H1 (cell line): ENCODE results near the gene PIMREG. TPM values are rescaled to one million over a fixed set of nuclear protein-coding genes. Genes with fewer than 3 reads are reported as not detected.

Source experiments
- CTCF ChIA-PET: fragments of 300-600 bp; sonication (Branson Sonifier 250); formaldehyde crosslinking; loops from one replicate; lab custom pipeline; 2021; ENCODE audit not compliant: partially characterized antibody; lab: Charles Lee
- POLR2A ChIA-PET: fragments of 300-600 bp; sonication (Branson Sonifier 250); formaldehyde crosslinking; loops from one replicate; lab custom pipeline; 2021; ENCODE audit warnings: inconsistent platforms; ENCODE audit not compliant: partially characterized antibody; lab: Charles Lee
- DNase-seq, 2 experiments: peaks; one replicate each; pipeline versions ENCODE4 v3.0.0 to v3.0.0-alpha.2; 2010 to 2022; ENCODE audit warnings: low spot score in 2 of 2, low read depth in 1 of 2, mixed read lengths in 1 of 2
- FAIRE-seq: peaks from 2 replicates; lab custom pipeline; 2011; peaks lifted over from hg19 to GRCh38; lab: Jason Lieb, UNC
- H2AFZ ChIP-seq: 2 replicates; pipeline ENCODE4 v1.8.1; 2012; ENCODE audit warnings: low read length, inconsistent platforms
- H2AK5ac ChIP-seq: 2 replicates; pipeline ENCODE4 v1.6.1; 2013; ENCODE audit warnings: low read depth, low read length
- H2BK120ac ChIP-seq: replicated peaks from 2 replicates; pipeline ENCODE3; 2013; ENCODE audit warnings: low read depth, low read length, inconsistent platforms
- H2BK12ac ChIP-seq: 2 replicates; pipeline ENCODE4 v1.6.1; 2013; ENCODE audit warnings: low read depth, low read length
- H2BK15ac ChIP-seq: 2 replicates; pipeline ENCODE4 v1.6.1; 2013; ENCODE audit warnings: low read length
- H2BK20ac ChIP-seq: 2 replicates; pipeline ENCODE4 v1.6.1; 2013; ENCODE audit warnings: low read length
- H2BK5ac ChIP-seq: 2 replicates; pipeline ENCODE4 v1.6.1; 2013; ENCODE audit warnings: low read depth, low read length
- H3K14ac ChIP-seq: 2 replicates; pipeline ENCODE4 v1.6.1; 2013; ENCODE audit warnings: inconsistent platforms; ENCODE audit not compliant: insufficient read length
- H3K18ac ChIP-seq: 2 replicates; pipeline ENCODE4 v1.6.1; 2013; ENCODE audit warnings: low read length; ENCODE audit errors: extremely low read depth
- H3K23ac ChIP-seq: 2 replicates; pipeline ENCODE4 v1.6.1; 2013; ENCODE audit warnings: inconsistent platforms; ENCODE audit not compliant: insufficient read length
- H3K23me2 ChIP-seq: 2 replicates; pipeline ENCODE4 v1.6.1; 2013; ENCODE audit warnings: low read depth, low read length
- H3K27ac ChIP-seq: 2 replicates; pipeline ENCODE4 v1.6.1; 2011; ENCODE audit warnings: low read depth, low read length, inconsistent platforms
- H3K27me3 ChIP-seq, 4 experiments: replicated peaks in 1 of 4; 1 replicate in 1 of 4; 2 replicates in 3 of 4; pipeline versions ENCODE4 v1.6.1 to v1.8.1; 2011 to 2013; ENCODE audit warnings: low read length in 3 of 4, mild to moderate bottlenecking in 3 of 4, inconsistent platforms in 2 of 4, mixed read lengths in 2 of 4, moderate library complexity in 1 of 4; ENCODE audit not compliant: control insufficient read depth in 3 of 4, insufficient read depth in 3 of 4; ENCODE audit errors: extremely low read depth in 1 of 4
- H3K36me3 ChIP-seq, 4 experiments: 2 replicates each; pipeline versions ENCODE4 v1.6.1 to v1.8.1; 2011 to 2013; ENCODE audit warnings: mild to moderate bottlenecking in 4 of 4, low read length in 3 of 4, moderate library complexity in 2 of 4, control low read depth in 1 of 4, inconsistent platforms in 1 of 4; ENCODE audit not compliant: insufficient read depth in 4 of 4, control insufficient read depth in 2 of 4
- H3K4ac ChIP-seq: replicated peaks from 2 replicates; pipeline ENCODE3; 2013; ENCODE audit warnings: low read length, low read depth, mixed read lengths, inconsistent platforms; ENCODE audit not compliant: insufficient read length
- H3K4me1 ChIP-seq, 4 experiments: replicated peaks in 1 of 4; 1 replicate in 1 of 4; 2 replicates in 3 of 4; pipeline versions ENCODE4 v1.6.1 to v1.8.1; 2011 to 2013; ENCODE audit warnings: low read length in 3 of 4, inconsistent platforms in 2 of 4, mixed read lengths in 1 of 4; ENCODE audit not compliant: insufficient read depth in 4 of 4, control insufficient read depth in 3 of 4
- H3K4me2 ChIP-seq, 2 experiments: 2 replicates each; pipeline versions ENCODE4 v1.6.1 to v1.8.1; 2011 to 2013; ENCODE audit warnings: low read depth in 2 of 2, low read length in 2 of 2, control low read depth in 1 of 2, inconsistent platforms in 1 of 2, mild to moderate bottlenecking in 1 of 2; ENCODE audit not compliant: insufficient read depth in 1 of 2
- H3K4me3 ChIP-seq, 4 experiments: fragments of 200-600, 300-600 bp in 1 of 4; sonication (generic), shearing (Covaris generic), sonication (Bioruptor Twin) in 1 of 4; 2 replicates each; pipeline versions ENCODE4 v1.5.1 to v1.8.1; 2011 to 2016; ENCODE audit warnings: low read length in 4 of 4, low read depth in 3 of 4, control low read depth in 2 of 4, inconsistent platforms in 2 of 4, mild to moderate bottlenecking in 2 of 4, mixed read lengths in 1 of 4, moderate library complexity in 1 of 4; ENCODE audit not compliant: insufficient read depth in 2 of 4; ENCODE audit errors: extremely low read depth in 1 of 4
- H3K56ac ChIP-seq: replicated peaks from 2 replicates; pipeline ENCODE3; 2013; ENCODE audit warnings: low read depth, mild to moderate bottlenecking, mixed read lengths, low read length, inconsistent platforms; ENCODE audit not compliant: insufficient read length
- H3K79me1 ChIP-seq: 2 replicates; pipeline ENCODE4 v1.6.1; 2013; ENCODE audit warnings: low read depth, low read length, control low read depth
- H3K79me2 ChIP-seq, 2 experiments: 2 replicates each; pipeline versions ENCODE4 v1.6.1 to v1.8.1; 2012 to 2013; ENCODE audit warnings: low read length in 2 of 2, mild to moderate bottlenecking in 2 of 2, inconsistent platforms in 1 of 2; ENCODE audit not compliant: insufficient read depth in 2 of 2, control insufficient read depth in 1 of 2
- H3K9ac ChIP-seq, 4 experiments: replicated peaks in 1 of 4; 1 replicate in 1 of 4; 2 replicates in 3 of 4; pipeline versions ENCODE4 v1.6.1 to v1.8.1; 2011 to 2013; ENCODE audit warnings: low read depth in 3 of 4, low read length in 3 of 4, control low read depth in 2 of 4, mild to moderate bottlenecking in 2 of 4, moderate library complexity in 2 of 4, inconsistent platforms in 1 of 4; ENCODE audit errors: extremely low read depth in 1 of 4
- H3K9me3 ChIP-seq, 2 experiments: 2 replicates each; pipeline versions ENCODE4 v1.6.1 to v1.8.1; 2012 to 2013; ENCODE audit warnings: mild to moderate bottlenecking in 2 of 2, moderate library complexity in 2 of 2, control low read depth in 1 of 2, inconsistent platforms in 1 of 2, low read depth in 1 of 2, low read length in 1 of 2, mixed read lengths in 1 of 2; ENCODE audit not compliant: insufficient read depth in 2 of 2
- H4K20me1 ChIP-seq, 2 experiments: replicated peaks in 1 of 2; 2 replicates each; pipeline versions ENCODE3 to v1.8.1; 2011 to 2013; ENCODE audit warnings: inconsistent platforms in 2 of 2, low read length in 2 of 2, mild to moderate bottlenecking in 1 of 2; ENCODE audit not compliant: insufficient read depth in 2 of 2, control insufficient read depth in 1 of 2
- H4K5ac ChIP-seq: 2 replicates; pipeline ENCODE4 v1.6.1; 2013; ENCODE audit warnings: low read length, low read depth, mixed read lengths, inconsistent platforms; ENCODE audit not compliant: insufficient read length
- H4K8ac ChIP-seq: 2 replicates; pipeline ENCODE4 v1.8.0; 2013; ENCODE audit warnings: mild to moderate bottlenecking, moderate library complexity, low read length, inconsistent platforms; ENCODE audit not compliant: insufficient read depth; ENCODE audit errors: extremely low read depth
- H4K91ac ChIP-seq: replicated peaks from 2 replicates; pipeline ENCODE3; 2013; ENCODE audit warnings: low read length, mixed read lengths, inconsistent platforms; ENCODE audit not compliant: insufficient read length
- ASH2L ChIP-seq: fragments of 200-600, 300-600 bp; sonication (generic); IDR thresholded peaks from one replicate; pipeline ENCODE4 v1.7.1; 2017; ENCODE audit warnings: low read length
- BCL11A ChIP-seq, 2 experiments: IDR thresholded peaks; one replicate each; pipeline ENCODE4 v1.6.1; 2011; ENCODE audit warnings: low read depth in 2 of 2, low read length in 2 of 2, mild to moderate bottlenecking in 2 of 2
- CHD1 ChIP-seq: IDR thresholded peaks from 2 replicates; pipeline ENCODE4 v1.6.1; 2012; ENCODE audit warnings: low read depth, low read length, improper control_type of control experiment
- EP300 ChIP-seq, 2 experiments: IDR thresholded peaks; 1 replicate in 1 of 2; 2 replicates in 1 of 2; pipeline ENCODE4 v1.6.1; 2011 to 2012; ENCODE audit warnings: low read depth in 2 of 2, low read length in 2 of 2, mild to moderate bottlenecking in 2 of 2, borderline replicate concordance in 1 of 2, inconsistent platforms in 1 of 2, moderate library complexity in 1 of 2
- JUN ChIP-seq: IDR thresholded peaks from 2 replicates; pipeline ENCODE4 v1.6.1; 2011; ENCODE audit warnings: low read depth, mild to moderate bottlenecking, improper control_type of control experiment, low read length
- KDM4A ChIP-seq: IDR thresholded peaks from one replicate; pipeline ENCODE4 v1.7.1; 2012; ENCODE audit warnings: low read depth, mild to moderate bottlenecking, moderate library complexity, low read length, inconsistent platforms; ENCODE audit not compliant: severe bottlenecking
- PHF8 ChIP-seq: fragments of 200-600 bp; sonication (generic); conservative IDR thresholded peaks from 2 replicates; pipeline ENCODE4 v1.7.1; 2012; ENCODE audit warnings: low read depth, mild to moderate bottlenecking, inconsistent platforms, low read length, moderate library complexity
- POLR2A ChIP-seq, 2 experiments: IDR thresholded peaks; 1 replicate in 1 of 2; 2 replicates in 1 of 2; pipeline ENCODE4 v1.6.1; 2011; ENCODE audit warnings: low read depth in 2 of 2, low read length in 2 of 2, mild to moderate bottlenecking in 2 of 2; ENCODE audit errors: control extremely low read depth in 1 of 2
- SP1 ChIP-seq: IDR thresholded peaks from 2 replicates; pipeline ENCODE4 v1.6.1; 2011; ENCODE audit warnings: low read depth, low read length
- SP4 ChIP-seq: IDR thresholded peaks from 2 replicates; pipeline ENCODE4 v1.6.1; 2012; ENCODE audit warnings: low read length, inconsistent platforms
- ZNF274 ChIP-seq: IDR thresholded peaks from 2 replicates; pipeline ENCODE4 v1.7.0; 2012; ENCODE audit warnings: low read length, borderline replicate concordance; ENCODE audit errors: extremely low read depth
- WGBS, 2 experiments: shearing (Covaris generic) in 1 of 2; methylation state at CpG; one replicate each; pipeline versions ENCODE4 v1.1.6 to v1.1.7; 2013 to 2015; ENCODE audit warnings: low lambda C conversion rate in 2 of 2, mixed read lengths in 2 of 2, inconsistent platforms in 1 of 2, low coverage in 1 of 2, missing lambda C conversion rate in 1 of 2; ENCODE audit not compliant: insufficient replicate concordance in 2 of 2, insufficient coverage in 1 of 2, insufficient read length in 1 of 2; ENCODE audit errors: extremely low coverage in 1 of 2, missing lambda C conversion rate in 1 of 2; 5-methylcytosine and 5-hydroxymethylcytosine counted together
- polyA plus RNA-seq, 7 experiments: library from polyadenylated mRNA; depleted of rRNA in 3 of 7; stranded (reverse) in 5 of 7; unstranded in 2 of 7; fragments of >200 nt in 5 of 7; fragments of 200-250 nt in 2 of 7; gene quantifications; 1 replicate in 5 of 7; 2 replicates in 1 of 7; 4 replicates in 1 of 7; pipeline versions ENCODE4 v1.2.1 to v1.2.3, GENCODE V29; 2011 to 2013; ENCODE audit warnings: missing spikeins in 2 of 7, mixed read lengths in 2 of 7
- total RNA-seq: library from RNA; stranded (reverse); fragmentation: NEBNext Ultra II Directional; extraction: Animal tissue kit (Norgen Biotek cat#: 25700); gene quantifications from 2 replicates; pipeline ENCODE4 v1.2.1, GENCODE V29; 2021
- TF ChIP-seq, protein P1 (sequence below): IDR thresholded peaks from 2 replicates; pipeline ENCODE4 v1.6.1; 2012; ENCODE audit warnings: inconsistent platforms

Gene PIMREG
- total and polyA plus RNA-seq, 2 of the 8 experiments (the other 6 are each of a cell fraction or from before 2014, with no cell fraction given): 133 to 148 TPM

DNA sequence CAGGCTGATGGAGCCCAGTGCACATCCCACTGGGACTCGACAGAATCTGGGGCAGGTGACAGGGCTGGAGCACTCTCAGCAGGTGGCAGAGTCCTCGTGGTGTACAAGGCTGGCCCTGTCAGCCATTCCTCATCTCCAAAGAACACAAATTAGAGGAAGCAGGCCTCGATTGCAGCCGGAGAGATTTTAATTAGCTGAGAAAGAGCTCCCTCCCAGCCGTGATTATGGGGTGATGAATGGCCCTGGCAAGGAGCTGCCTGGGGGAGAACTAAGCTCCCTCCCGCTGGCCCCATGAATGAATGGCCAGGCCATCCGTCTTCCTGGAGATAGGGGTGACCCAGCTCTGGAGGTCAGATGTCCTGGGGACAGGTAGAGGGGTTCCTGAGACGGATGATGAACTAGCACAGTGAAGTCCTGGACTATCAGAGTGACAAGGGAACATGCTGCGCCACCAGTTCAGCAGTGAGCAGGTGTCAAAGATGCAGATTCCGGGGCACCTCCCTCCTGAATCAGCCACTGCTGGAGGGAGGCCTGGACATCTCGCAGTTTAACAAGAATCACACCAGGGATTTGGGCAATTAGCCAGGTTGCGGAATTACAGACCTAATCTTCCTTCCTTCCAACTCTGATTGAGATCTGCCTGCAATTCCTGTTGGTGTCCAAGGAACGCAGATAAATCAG lies 35.5 kb downstream of the PIMREG start:
- Histone ChIP-seq H3K4me1 (0 out of 7 replicates have a peak, but pooled peaks cover 0 to 2% (median 1%) of the 10 kb centered on the region in 4 experiments), H3K9ac (no peak overlapping the region), H2BK20ac (no peak overlapping the region), H2BK5ac (no peak overlapping the region), H4K91ac (peak overlapping the region; percentile 47), H3K36me3 (no peaks in the 10 kb centered on the region), H2BK15ac (peak overlapping the region; percentile 29; the same call in 1 of the 2 replicates), H2BK12ac (0 out of 2 replicates have a peak overlapping the region, but pooled peaks have one; percentile 27), H3K27ac (no peak overlapping the region), H3K56ac (no peak overlapping the region), H3K4me3 (no peak overlapping the region), H4K20me1 (no peaks in the 10 kb centered on the region), H3K14ac (no peak overlapping the region), H3K79me1 (no peaks in the 10 kb centered on the region), H2AFZ (no peak overlapping the region), H3K23me2 (no peaks in the 10 kb centered on the region), H3K79me2 (no peaks in the 10 kb centered on the region), H3K4me2 (no peak overlapping the region), H3K4ac (no peak overlapping the region), H3K9me3 (no peaks in the 10 kb centered on the region), H3K23ac (no peak overlapping the region), H2AK5ac (no peak overlapping the region), H4K8ac (no peak overlapping the region), H4K5ac (no peak overlapping the region), H2BK120ac (no peak overlapping the region), H3K18ac (no peak overlapping the region; the same call in 1 of the 2 replicates), H3K27me3 (no peaks in the 10 kb centered on the region)
- POLR2A ChIA-PET: no interaction called here
- 86% methylated on average over 13 of the region's 13 CpGs; no CpG with 5 or more reads in 1 of the 2 experiments for WGBS, 2 experiments
- DNase-seq: no peak
- CTCF ChIA-PET: interaction anchor here (0.7 to 1.9 kb wide), 11 partner anchors 11 to 127 kb away, joined by 3 to 10 read pairs (median 3); no protein-coding TSS in a partner anchor
- no peak for FAIRE-seq
- TF ChIP-seq ZNF274: no peak
- no peak for TF ChIP-seq BCL11A (IDR thresholded peaks at IDR 0.05; ENCODE audit: low read depth in 2 of 2, low read length in 2 of 2)
- TF ChIP-seq JUN: no peak
- TF ChIP-seq KDM4A: no peak
- TF ChIP-seq SP1: no peak
- no peak for TF ChIP-seq CHD1
- TF ChIP-seq PHF8: no peak
- TF ChIP-seq, protein P1, sequence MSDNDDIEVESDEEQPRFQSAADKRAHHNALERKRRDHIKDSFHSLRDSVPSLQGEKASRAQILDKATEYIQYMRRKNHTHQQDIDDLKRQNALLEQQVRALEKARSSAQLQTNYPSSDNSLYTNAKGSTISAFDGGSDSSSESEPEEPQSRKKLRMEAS: no peak
- TF ChIP-seq SP4: no peak
- no peak for TF ChIP-seq POLR2A (IDR thresholded peaks at IDR 0.05; ENCODE audit: control extremely low read depth in 1 of 2, low read depth in 2 of 2, low read length in 2 of 2)
- no peak for TF ChIP-seq ASH2L
- TF ChIP-seq EP300 (IDR thresholded peaks at IDR 0.05; ENCODE audit: borderline replicate concordance in 1 of 2, low read depth in 2 of 2, low read length in 2 of 2): no peak
